Activated B cell treated with CpG ODN at 0.5 μM for 24 hours (primary cell): ENCODE data around the gene ZNF853. TPM values are rescaled to one million over a fixed set of nuclear protein-coding genes. Genes with fewer than 3 reads are reported as not detected.
A peak's percentile ranks its signal among the peaks of the same experiment; 100 is the strongest.

Experiments
- ATAC-seq: fragments of 200-7000 bp; cut with Tn5 transposase; one replicate; pipeline ENCODE4 v1.10.0; 2021; ENCODE audit warnings: low read depth, mild to moderate bottlenecking, moderate library complexity
- CTCF ChIA-PET: fragments of 350-600 bp; sonication (Branson Sonifier 250); formaldehyde crosslinking; loops from one replicate; lab custom pipeline; 2021; ENCODE audit warnings: antibody characterized with exemption; lab: Charles Lee
- POLR2A ChIA-PET: fragments of 350-600 bp; sonication (Branson Sonifier 250); formaldehyde crosslinking; loops from one replicate; lab custom pipeline; 2021; ENCODE audit warnings: antibody characterized with exemption; lab: Charles Lee
- DNase-seq: peaks from one replicate; pipeline ENCODE4 v3.0.0; 2022
- H3K27ac Mint-ChIP-seq: one replicate; pipeline ENCODE4 v1.8.0; 2020; ENCODE audit warnings: mixed read lengths
- H3K27me3 Mint-ChIP-seq: one replicate; pipeline ENCODE4 v1.8.0; 2021; ENCODE audit warnings: mixed read lengths
- H3K36me3 Mint-ChIP-seq: one replicate; pipeline ENCODE4 v1.8.0; 2021; ENCODE audit warnings: low read depth, mixed read lengths
- H3K4me1 Mint-ChIP-seq: one replicate; pipeline ENCODE4 v1.8.0; 2021; ENCODE audit warnings: mixed read lengths
- H3K4me3 Mint-ChIP-seq: one replicate; pipeline ENCODE4 v1.8.0; 2020; ENCODE audit warnings: mild to moderate bottlenecking, mixed read lengths
- H3K9me3 Mint-ChIP-seq: one replicate; pipeline ENCODE4 v1.8.0; 2020; ENCODE audit warnings: mixed read lengths
- CTCF ChIP-seq: fragments of 200-600 bp; IDR thresholded peaks from one replicate; pipeline ENCODE4 v1.8.0; 2022; ENCODE audit warnings: antibody characterized with exemption, mild to moderate bottlenecking
- intact Hi-C: fragments of 100-400 bp; cut with micrococcal nuclease; formaldehyde crosslinking; loops from one replicate; pipeline ENCODE4 v1.15.1; 2024
- total RNA-seq: library from RNA; stranded (reverse); gene quantifications from 2 replicates; pipeline ENCODE4 v1.2.3, GENCODE V29; 2022

Gene ZNF853
- total RNA-seq, 1 donor from 2014 or later: 2.8 TPM

- intact Hi-C loops: no loop called here
- peaks cover 24% of the 10 kb centered on the region for H3K4me1 Mint-ChIP-seq
- peaks cover 54% of the 10 kb centered on the region for H3K36me3 Mint-ChIP-seq
- ATAC-seq (no peak), DNase-seq (no peak)
- H3K9me3 Mint-ChIP-seq: no peaks in the 10 kb centered on the region
- ChIA-PET CTCF (interaction anchor here (1.2 kb wide), 1 partner anchor 34 kb away, joined by 3 read pairs; no protein-coding TSS in a partner anchor), POLR2A (interaction anchor here (0.6 kb wide), 1 partner anchor 112 kb away, joined by 7 read pairs; no protein-coding TSS in a partner anchor)
- peak overlapping the region; percentile 41 for H3K4me3 Mint-ChIP-seq
- TF ChIP-seq CTCF: no peak
- peak overlapping the region; percentile 46 for H3K27ac Mint-ChIP-seq
- H3K27me3 Mint-ChIP-seq: no peaks in the 10 kb centered on the region
Measured at GRCh38 chr7:6640246-6640721, 24.9 kb downstream of the ZNF853 start.

GRCh38 chr7:6641305-6642035, 26.1 kb downstream of the ZNF853 start:
- no peak overlapping the region for H3K4me3 Mint-ChIP-seq
- intact Hi-C loops: no loop called here

GRCh38 chr7:6642239-6642839, 26.9 kb downstream of the ZNF853 start:
- Mint-ChIP-seq H3K27ac (no peak overlapping the region), H3K4me3 (no peak overlapping the region), H3K27me3 (no peaks in the 10 kb centered on the region), H3K9me3 (no peaks in the 10 kb centered on the region), H3K36me3 (peaks cover 68% of the 10 kb centered on the region), H3K4me1 (peaks cover 18% of the 10 kb centered on the region)
- intact Hi-C loops: no loop called here
- DNase-seq (no peak), ATAC-seq (no peak)
- no peak for TF ChIP-seq CTCF
- CTCF ChIA-PET: no interaction called here
- POLR2A ChIA-PET: no interaction called here

More at GRCh38 chr7:6641305-6642035, 26.1 kb downstream of the ZNF853 start:
- CTCF ChIA-PET: interaction anchor here (0.6 kb wide), 1 partner anchor 42 kb away, joined by 3 read pairs; no protein-coding TSS in a partner anchor
- H3K36me3 Mint-ChIP-seq: peaks cover 61% of the 10 kb centered on the region
- POLR2A ChIA-PET: no interaction called here
- H3K27ac Mint-ChIP-seq: no peak overlapping the region
- H3K27me3 Mint-ChIP-seq: no peaks in the 10 kb centered on the region
- no peak for DNase-seq
- TF ChIP-seq CTCF: no peak
- H3K4me1 Mint-ChIP-seq: peaks cover 19% of the 10 kb centered on the region
- ATAC-seq: no peak
- no peaks in the 10 kb centered on the region for H3K9me3 Mint-ChIP-seq

- DNase-seq (no peak), ATAC-seq (no peak)
- H3K27me3 Mint-ChIP-seq: no peaks in the 10 kb centered on the region
- intact Hi-C loops: no loop called here
- peaks cover 75% of the 10 kb centered on the region for H3K36me3 Mint-ChIP-seq
- no peak overlapping the region for H3K4me3 Mint-ChIP-seq
- ChIA-PET CTCF (no interaction called here), POLR2A (no interaction called here)
- H3K9me3 Mint-ChIP-seq: no peaks in the 10 kb centered on the region
- TF ChIP-seq CTCF: no peak
- no peak overlapping the region for H3K27ac Mint-ChIP-seq
- peaks cover 15% of the 10 kb centered on the region for H3K4me1 Mint-ChIP-seq
Measured at GRCh38 chr7:6642861-6643640, 27.6 kb downstream of the ZNF853 start.
